GM18858 (cell line): ENCODE results near the gene MEIOSIN.

Source experiments
- ATAC-seq: cut with Tn5 transposase; IDR thresholded peaks from one replicate; pipeline ENCODE4 v1.9.1; 2021; ENCODE audit not compliant: unreplicated experiment

Gene MEIOSIN

GRCh38 chr19:45778010-45778661 is 44.9 kb downstream of the MEIOSIN start:
- no peak for ATAC-seq

DNA sequence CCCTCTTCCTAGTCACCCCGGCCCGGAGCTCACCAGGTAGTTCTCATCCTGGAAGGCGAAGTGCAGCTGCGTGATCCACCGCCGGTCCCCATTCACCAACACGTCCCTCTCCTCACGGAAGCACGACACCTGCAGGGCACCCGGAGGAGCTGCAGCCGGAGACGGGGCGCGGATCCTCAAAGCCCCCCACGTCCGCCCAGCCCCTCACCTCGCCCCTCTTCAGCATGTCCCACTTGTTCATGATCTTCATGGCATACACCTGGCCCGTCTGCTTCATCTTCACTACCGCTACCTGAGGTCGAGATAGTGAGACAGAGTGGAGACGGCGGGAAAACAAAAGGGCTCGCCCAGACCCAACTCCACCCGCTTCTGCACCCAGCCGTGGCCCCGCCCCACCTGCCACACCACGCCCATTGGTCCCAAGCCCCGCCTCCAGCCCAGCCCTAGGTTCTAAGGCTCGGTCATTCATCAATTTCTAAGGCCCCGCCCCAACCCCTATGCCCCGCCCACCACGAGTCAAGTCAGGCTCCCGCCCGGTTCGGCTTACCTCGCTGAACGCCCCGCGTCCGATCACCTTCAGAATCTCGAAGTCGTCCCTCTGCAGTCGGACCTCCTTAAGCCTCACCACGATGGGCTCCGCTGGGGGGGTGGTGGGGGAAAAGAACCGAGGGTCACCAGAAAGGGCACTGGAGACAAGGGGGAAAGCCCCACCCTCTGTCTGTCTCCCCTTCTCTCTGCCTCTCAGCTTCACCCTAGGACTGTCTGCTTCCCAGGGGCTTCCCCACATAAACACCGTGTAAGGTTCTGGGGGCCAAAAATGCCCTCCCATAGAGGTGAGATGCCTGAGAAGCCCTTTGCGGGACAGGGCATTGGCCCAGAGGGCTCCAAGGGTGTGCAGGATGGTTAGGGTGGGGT is 46.2 kb downstream of the MEIOSIN start:
- ATAC-seq, result no peak

DNA sequence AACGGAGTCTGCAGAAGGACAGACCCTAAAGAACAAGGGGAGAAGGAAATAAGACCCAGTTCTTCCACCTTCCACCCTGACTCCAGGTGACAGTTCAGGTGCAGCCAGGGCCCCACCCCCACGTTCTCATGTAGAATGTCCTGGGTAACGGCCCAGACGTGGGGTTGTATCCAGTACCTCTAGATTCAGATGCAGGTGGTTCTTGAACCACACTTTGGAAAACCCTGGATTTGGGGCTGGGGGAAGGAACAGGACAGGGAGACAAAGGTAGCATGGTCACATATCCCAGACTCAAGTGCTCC is 46.9 kb downstream of the MEIOSIN start:
- no peak for ATAC-seq

DNA sequence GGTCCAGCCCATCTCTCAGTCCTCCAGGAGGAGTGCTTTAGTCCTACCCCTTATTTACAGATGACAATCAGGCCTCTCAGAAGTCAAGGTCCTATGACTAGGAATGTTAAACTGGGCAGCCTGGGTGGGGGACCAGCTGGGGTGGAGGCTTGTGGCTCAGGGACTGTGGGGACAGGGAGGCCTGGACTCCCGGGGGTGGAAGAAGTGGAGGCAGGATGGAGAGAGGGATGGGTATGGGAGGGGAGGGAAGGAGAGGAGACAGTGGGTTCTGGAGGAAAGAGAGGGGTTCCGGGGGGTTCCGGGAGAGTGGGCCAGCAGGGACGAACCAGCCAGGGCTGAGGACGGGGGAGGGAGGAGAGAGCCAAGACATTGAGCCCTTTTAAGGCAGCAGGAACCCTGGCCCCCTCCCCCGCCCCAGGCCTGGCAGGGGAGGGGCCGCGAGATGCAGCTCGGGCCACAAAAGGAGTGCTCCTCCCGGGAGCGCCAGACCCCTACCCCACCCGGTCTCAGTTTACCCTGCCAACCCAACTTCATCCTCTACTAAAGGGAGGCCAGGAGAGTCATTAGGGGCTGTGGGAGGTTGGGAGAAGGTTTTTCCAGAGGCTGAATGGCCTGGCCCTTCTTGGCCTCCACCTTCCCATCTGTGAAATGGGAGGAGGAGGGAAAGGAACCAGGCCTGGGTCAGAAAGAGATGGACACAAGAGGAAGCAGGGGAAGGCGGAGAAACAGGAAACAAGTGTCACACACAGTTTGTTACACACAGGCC is 47.4 kb downstream of the MEIOSIN start:
- ATAC-seq, result no peak

DNA sequence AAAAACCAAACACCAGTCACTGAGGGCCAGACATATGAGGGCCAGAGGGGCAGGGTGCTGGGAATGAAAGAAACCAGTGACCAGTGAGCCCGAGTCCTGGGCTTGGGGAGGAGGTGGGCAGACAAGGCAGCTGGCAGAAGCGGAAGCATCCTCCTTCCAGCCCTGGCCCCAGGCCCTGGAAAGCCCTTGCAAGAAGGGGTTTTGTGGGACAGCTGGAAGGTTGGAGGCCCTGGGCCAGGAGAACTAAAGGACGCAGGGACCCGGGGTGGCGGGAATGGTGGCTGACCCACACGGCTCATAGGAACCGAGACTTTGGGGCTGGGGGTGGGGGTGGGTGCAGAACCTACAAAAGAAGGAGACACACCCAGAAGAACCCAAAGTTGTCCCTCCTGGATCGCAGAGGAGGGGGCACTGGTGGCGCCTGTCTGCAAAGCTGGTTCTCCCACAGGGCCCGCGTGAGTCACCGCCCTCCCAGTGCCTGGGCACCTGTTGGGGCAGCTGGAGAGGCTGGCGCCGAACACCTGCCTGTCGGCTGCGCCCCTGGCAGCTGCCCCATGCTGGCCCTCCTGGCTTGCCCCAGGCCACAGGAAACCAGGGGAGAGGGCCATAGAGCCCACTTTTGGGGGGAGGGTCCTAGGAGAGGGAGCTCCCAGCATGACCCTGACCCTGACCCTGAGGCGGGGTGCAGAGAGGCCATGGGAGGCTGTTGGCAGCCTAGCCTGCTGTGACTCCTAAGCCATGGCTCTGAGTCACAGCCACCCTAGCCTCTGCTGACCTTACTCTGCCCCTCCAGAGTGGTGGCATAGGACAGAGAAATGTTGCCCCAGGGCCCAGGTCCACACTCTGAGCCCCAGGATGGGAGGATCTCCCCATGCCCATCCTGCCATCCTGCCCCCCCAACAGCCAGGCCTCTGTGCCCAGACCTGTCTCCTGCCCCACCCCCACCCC is 48.2 kb downstream of the MEIOSIN start:
- no peak for ATAC-seq

- no peak for ATAC-seq
Measured at GRCh38 chr19:45782162-45782691, 49.0 kb downstream of the MEIOSIN start, which contains the start of gene DMPK. TSS of gene DMPK (minus strand) at chr19:45782490. CDS start at chr19:45782352, 138 bp downstream.

GRCh38 chr19:45782820-45783785 is 49.9 kb downstream of the MEIOSIN start:
- ATAC-seq, result no peak

- ATAC-seq, result no peak
Measured at GRCh38 chr19:45784096-45784495, 50.9 kb downstream of the MEIOSIN start.

DNA sequence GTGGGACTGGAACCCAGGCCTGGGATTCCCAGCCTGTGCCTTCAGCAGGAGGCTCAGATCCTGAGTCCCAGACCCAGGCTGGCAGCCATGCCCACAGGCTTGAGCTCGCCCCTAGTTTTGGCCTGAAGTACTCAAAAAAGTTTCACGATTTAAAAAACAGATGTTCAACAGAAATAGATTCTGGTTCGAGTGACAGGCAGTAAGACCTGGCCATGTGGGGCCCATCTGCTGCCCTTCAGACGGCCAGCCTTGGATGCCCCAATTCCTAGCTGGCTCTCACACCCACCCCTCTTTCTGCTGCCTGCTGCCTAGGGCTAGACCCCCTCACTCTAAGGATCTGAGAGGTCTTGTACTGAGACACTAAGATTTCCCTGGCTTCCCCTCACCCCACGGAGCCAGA is 51.9 kb downstream of the MEIOSIN start:
- no peak for ATAC-seq

GRCh38 chr19:45785781-45786532 is 52.7 kb downstream of the MEIOSIN start:
- no peak for ATAC-seq

DNA sequence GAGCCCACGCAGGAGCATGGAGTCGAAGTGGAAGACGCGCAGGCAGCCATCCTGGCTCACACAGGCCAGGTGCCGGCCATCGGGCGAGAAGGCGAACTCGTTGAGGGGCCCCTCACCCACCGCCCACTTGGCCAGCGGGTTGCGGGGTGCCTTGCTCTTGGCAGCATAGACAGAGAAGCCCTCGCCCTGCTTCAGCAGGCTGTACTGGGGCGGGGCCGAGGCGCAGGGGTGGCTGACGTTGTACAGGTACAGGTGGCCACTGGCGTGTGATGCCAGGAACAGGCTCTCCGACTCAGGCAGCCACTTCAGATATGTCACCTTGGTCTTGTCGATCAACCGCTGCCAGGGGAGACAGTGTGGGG is 53.3 kb downstream of the MEIOSIN start:
- ATAC-seq, result no peak

GRCh38 chr19:45789035-45789786 is 56.0 kb downstream of the MEIOSIN start:
- no peak for ATAC-seq

GRCh38 chr19:45790942-45791341 is 57.7 kb downstream of the MEIOSIN start:
- ATAC-seq, result no peak

DNA sequence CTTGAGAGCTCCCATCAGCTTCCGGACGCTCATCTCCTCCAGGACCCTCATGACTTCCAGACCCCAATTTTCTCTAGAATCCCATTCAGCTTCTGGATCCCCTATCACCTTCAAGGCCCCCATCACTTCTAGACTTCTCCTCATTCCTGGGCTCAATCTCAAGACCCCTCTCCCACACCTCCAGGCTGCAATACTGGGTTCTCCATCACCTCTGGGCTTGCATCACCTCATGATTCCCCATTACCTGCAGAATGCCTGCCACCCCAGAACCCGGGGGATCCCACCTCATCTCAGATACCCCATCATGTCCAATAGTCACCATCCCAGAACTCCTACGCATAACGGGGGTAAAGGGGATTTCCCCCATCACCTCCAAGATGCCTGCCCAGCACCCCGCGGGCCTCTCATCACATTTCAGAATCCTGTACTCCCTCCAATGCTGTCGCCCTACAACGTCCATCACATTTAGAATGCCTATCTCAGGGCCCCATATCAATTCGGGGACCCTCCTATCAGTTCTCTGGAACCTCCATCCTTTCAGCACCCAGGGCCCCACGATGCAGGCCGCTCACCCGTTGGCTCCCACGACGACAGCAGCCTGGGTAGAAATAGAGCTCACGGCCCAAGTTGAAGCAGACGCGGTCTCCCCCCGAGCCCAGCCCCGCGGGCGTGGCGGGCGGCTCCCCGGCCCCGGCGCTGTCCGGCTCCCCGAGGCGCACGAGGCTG is 58.7 kb downstream of the MEIOSIN start:
- ATAC-seq, result peak; percentile 3

GRCh38 chr19:45792470-45793177 is 59.4 kb downstream of the MEIOSIN start, which contains the start of gene DMWD:
TSS of gene DMWD (minus strand) at chr19:45792845. CDS start at chr19:45792756, 89 bp downstream.
- ATAC-seq, result peak; percentile 57

DNA sequence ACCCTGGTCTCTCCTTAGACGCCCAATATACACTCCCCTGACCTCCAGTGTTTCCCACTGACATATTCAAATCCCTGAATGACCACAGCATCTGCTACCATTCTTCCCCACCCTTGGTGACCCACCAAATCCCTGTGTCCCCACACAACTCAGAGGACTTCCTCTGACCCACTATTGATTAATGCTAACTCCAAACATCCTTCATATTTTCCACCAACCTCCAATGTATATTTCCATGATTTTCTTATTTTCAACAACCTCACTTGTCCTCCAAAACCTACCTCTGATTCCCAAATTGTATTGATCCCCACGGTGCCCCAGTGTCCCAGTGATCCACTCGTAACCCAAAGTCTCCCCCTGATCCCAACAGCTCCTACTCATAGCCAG is 59.9 kb downstream of the MEIOSIN start:
- ATAC-seq, result no peak
